Ascending aorta (tissue), 2 donors: ENCODE results near the gene RHBDF1. TPM values are rescaled to one million over a fixed set of nuclear protein-coding genes. Genes with fewer than 3 reads are reported as not detected.
"Not testable (repeated sequence)": the region's sequence is repeated elsewhere in the genome, so short reads cannot be mapped to it uniquely, and the experiment has no call there.

ENCODE experiments used
- DNase-seq, 2 donors: peaks; one replicate each; pipeline ENCODE4 v3.0.0-alpha.2; 2019; ENCODE audit warnings: low spot score in 2 of 2
- H3K27ac ChIP-seq, 2 donors: fragments of 200-600 bp; sonication (generic); one replicate each; pipeline ENCODE4 v1.5.1; 2016 to 2017; ENCODE audit warnings: mild to moderate bottlenecking in 1 of 2
- H3K27me3 ChIP-seq: fragments of 200-600 bp; sonication (generic); one replicate; pipeline ENCODE4 v1.5.1; 2017
- H3K36me3 ChIP-seq, 2 donors: fragments of 200-600 bp; sonication (generic); one replicate each; pipeline ENCODE4 v1.5.1; 2016
- H3K4me1 ChIP-seq, 2 donors: fragments of 200-600 bp; sonication (generic); one replicate each; pipeline ENCODE4 v1.5.1; 2016 to 2017; ENCODE audit warnings: mild to moderate bottlenecking in 1 of 2
- H3K4me3 ChIP-seq, 2 donors: fragments of 200-600 bp; sonication (generic); one replicate each; pipeline ENCODE4 v1.5.1; 2016 to 2017; ENCODE audit warnings: mild to moderate bottlenecking in 1 of 2
- H3K9me3 ChIP-seq, 2 donors: fragments of 200-600 bp; sonication (generic); one replicate each; pipeline ENCODE4 v1.5.1; 2016
- CTCF ChIP-seq, 3 experiments: fragments of 200-600 bp in 2 of 3; fragments of 450-650 bp in 1 of 3; sonication (generic) in 2 of 3; IDR thresholded peaks; one replicate each; pipeline ENCODE4 v1.5.1; 2016 to 2019; ENCODE audit warnings: antibody characterized with exemption in 3 of 3, mild to moderate bottlenecking in 1 of 3, moderate library complexity in 1 of 3
- intact Hi-C: fragments of 100-400 bp; cut with DNase I; formaldehyde crosslinking; loops from one replicate; pipeline ENCODE4 v1.15.1; 2023
- total RNA-seq: library from RNA; depleted of rRNA; stranded (reverse); fragments of >200 nt; gene quantifications from one replicate; pipeline ENCODE4 v1.1.0, GENCODE V29; 2016

Gene RHBDF1
- total RNA-seq, 1 donor from 2014 or later, result 146 TPM

GRCh38 chr16:54237-54581 lies 18.2 kb downstream of the RHBDF1 start:
- peaks cover 0 to 6% of the 10 kb centered on the region in 2 donors for H3K4me1 ChIP-seq
- H3K4me3 ChIP-seq, result peak overlapping the region; percentile 72 to 79
- peak overlapping the region; percentile 67 to 77 for H3K27ac ChIP-seq
- no peak for TF ChIP-seq CTCF (IDR thresholded peaks at IDR 0.05)
- peaks cover 26 to 40% of the 10 kb centered on the region in 2 donors for H3K36me3 ChIP-seq
- no peaks in the 10 kb centered on the region for H3K27me3 ChIP-seq
- intact Hi-C loops, result no loop called here
- DNase-seq, result no peak
- no peaks in the 10 kb centered on the region for H3K9me3 ChIP-seq

- Histone ChIP-seq H3K27ac (peak within 1 kb of the TSS; percentile 67 to 77), H3K4me3 (peak within 1 kb of the TSS; percentile 72 to 79), H3K27me3 (no peaks in the 10 kb centered on the region), H3K9me3 (no peaks in the 10 kb centered on the region), H3K36me3 (peaks cover 20 to 34% of the 10 kb centered on the region in 2 donors), H3K4me1 (peaks cover 0 to 6% of the 10 kb centered on the region in 2 donors)
- peak; percentile 98 to 100 for DNase-seq
- intact Hi-C loops, result no loop called here
- no peak for TF ChIP-seq CTCF (IDR thresholded peaks at IDR 0.05)
Measured at GRCh38 chr16:53346-54236, 18.8 kb downstream of the RHBDF1 start, which contains the start of the genes POLR3K and SNRNP25. Gene POLR3K (minus strand): TSS chr16:53608. CDS start chr16:53586, 22 bp downstream. Gene SNRNP25 (plus strand): TSS chr16:53828. CDS start chr16:54017, 189 bp downstream.

- no peak for TF ChIP-seq CTCF (IDR thresholded peaks at IDR 0.05)
Measured at GRCh38 chr16:50769-51591, 21.5 kb downstream of the RHBDF1 start.

GRCh38 chr16:47234-47633 lies 25.2 kb downstream of the RHBDF1 start:
- intact Hi-C loops, result no loop called here
- peak in 1 of 2 donors; percentile 58 for DNase-seq
- H3K4me1 ChIP-seq, result no peaks in the 10 kb centered on the region
- no peak overlapping the region for H3K4me3 ChIP-seq
- no peaks in the 10 kb centered on the region for H3K9me3 ChIP-seq
- peaks cover 13 to 24% of the 10 kb centered on the region in 2 donors for H3K36me3 ChIP-seq
- no peak overlapping the region for H3K27ac ChIP-seq
- no peaks in the 10 kb centered on the region for H3K27me3 ChIP-seq
- no peak for TF ChIP-seq CTCF (IDR thresholded peaks at IDR 0.05)

More at GRCh38 chr16:50769-51591, 21.5 kb downstream of the RHBDF1 start:
- H3K27ac ChIP-seq, result no peak overlapping the region
- peaks cover 0 to 6% of the 10 kb centered on the region in 2 donors for H3K4me1 ChIP-seq
- no peak overlapping the region for H3K4me3 ChIP-seq
- intact Hi-C loops, result no loop called here
- no peaks in the 10 kb centered on the region for H3K27me3 ChIP-seq
- no peaks in the 10 kb centered on the region for H3K9me3 ChIP-seq
- DNase-seq, result peak in 1 of 2 donors; percentile 53
- peaks cover 7 to 16% of the 10 kb centered on the region in 2 donors for H3K36me3 ChIP-seq

- H3K36me3 ChIP-seq, result peaks cover 13 to 25% of the 10 kb centered on the region in 2 donors
- intact Hi-C loops, DNase-seq, H3K27ac ChIP-seq, H3K4me3 ChIP-seq, H3K9me3 ChIP-seq, H3K4me1 ChIP-seq, H3K27me3 ChIP-seq: not testable (repeated sequence)
Measured at GRCh38 chr16:46510-46909, 25.9 kb downstream of the RHBDF1 start.
